Measurements from ENCODE around the gene CLSTN2.

DNA sequence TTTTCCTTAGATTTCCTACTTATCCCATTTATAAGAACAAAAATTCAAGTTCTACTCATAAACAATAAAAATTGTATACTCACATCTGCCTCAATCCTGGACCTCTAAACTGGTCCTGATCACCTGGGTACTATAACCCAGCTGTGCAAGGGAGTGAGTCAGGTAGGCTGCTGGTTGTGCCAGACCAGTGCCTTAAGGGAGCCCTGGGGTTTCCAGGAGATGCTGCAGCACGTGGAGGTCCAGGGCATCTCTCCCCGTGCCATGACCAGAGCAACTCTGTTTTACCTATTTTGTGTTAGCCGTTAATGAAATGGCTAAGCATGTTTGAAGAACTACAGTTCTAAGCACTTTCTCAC, 602.7 kb downstream of the CLSTN2 start:
- TF ChIP-seq CTCF (IDR thresholded peaks at IDR 0.05; ENCODE audit: low read depth, low read length, poor library complexity, severe bottlenecking), result no peak
- TF ChIP-seq EZH2phosphoT487 (IDR thresholded peaks at IDR 0.05; ENCODE audit: borderline replicate concordance, low read length), result no peak

All from DOHH2 (cell line).